Keratinocyte (primary cell): ENCODE results near the gene COL9A2.

Experiments used
- EZH2 ChIP-seq: IDR thresholded peaks from one replicate; pipeline ENCODE4 v1.6.1; 2012; ENCODE audit warnings: inconsistent platforms, mild to moderate bottlenecking, low read length, moderate library complexity
- TF ChIP-seq, protein P1 (sequence below), 3 experiments: IDR thresholded peaks in 1 of 3; conservative IDR thresholded peaks in 1 of 3; optimal IDR thresholded peaks in 1 of 3; 2 replicates in 2 of 3; 3 replicates in 1 of 3; pipeline versions ENCODE3 to v1.5.1; 2011; ENCODE audit warnings: low read length in 3 of 3, mild to moderate bottlenecking in 3 of 3, moderate library complexity in 2 of 3, control low read depth in 1 of 3, inconsistent platforms in 1 of 3; ENCODE audit not compliant: insufficient read depth in 2 of 3; ENCODE audit errors: extremely low read depth in 1 of 3

DNA sequence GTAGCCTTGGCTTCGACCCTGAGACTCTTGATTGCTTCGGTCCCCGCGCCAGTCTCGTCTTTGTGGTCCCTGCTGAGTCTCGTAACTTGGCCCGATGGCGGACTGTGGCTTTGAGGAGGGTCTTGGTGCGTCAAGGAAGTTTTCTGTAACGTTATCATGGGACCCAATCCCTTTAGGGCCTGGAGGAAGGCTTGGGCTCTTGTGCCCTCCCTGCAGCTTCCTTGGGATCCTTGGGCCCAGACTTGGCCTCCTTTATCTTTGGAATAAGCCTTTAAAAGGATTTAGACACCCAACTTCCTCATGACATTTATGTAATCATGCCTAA, 58.7 kb downstream of the COL9A2 start:
- TF ChIP-seq, protein P1, sequence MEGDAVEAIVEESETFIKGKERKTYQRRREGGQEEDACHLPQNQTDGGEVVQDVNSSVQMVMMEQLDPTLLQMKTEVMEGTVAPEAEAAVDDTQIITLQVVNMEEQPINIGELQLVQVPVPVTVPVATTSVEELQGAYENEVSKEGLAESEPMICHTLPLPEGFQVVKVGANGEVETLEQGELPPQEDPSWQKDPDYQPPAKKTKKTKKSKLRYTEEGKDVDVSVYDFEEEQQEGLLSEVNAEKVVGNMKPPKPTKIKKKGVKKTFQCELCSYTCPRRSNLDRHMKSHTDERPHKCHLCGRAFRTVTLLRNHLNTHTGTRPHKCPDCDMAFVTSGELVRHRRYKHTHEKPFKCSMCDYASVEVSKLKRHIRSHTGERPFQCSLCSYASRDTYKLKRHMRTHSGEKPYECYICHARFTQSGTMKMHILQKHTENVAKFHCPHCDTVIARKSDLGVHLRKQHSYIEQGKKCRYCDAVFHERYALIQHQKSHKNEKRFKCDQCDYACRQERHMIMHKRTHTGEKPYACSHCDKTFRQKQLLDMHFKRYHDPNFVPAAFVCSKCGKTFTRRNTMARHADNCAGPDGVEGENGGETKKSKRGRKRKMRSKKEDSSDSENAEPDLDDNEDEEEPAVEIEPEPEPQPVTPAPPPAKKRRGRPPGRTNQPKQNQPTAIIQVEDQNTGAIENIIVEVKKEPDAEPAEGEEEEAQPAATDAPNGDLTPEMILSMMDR (optimal IDR thresholded peaks at IDR 0.05 in 1 of 3, IDR thresholded peaks at IDR 0.05 in 1 of 3, conservative IDR thresholded peaks at IDR 0.05 in 1 of 3; ENCODE audit: extremely low read depth in 1 of 3, insufficient read depth in 2 of 3, low read length in 3 of 3), result no peak
- TF ChIP-seq EZH2, result no peak
